ENCODE data around the gene BRAF. TPM values are rescaled to one million over a fixed set of nuclear protein-coding genes. Genes with fewer than 3 reads are reported as not detected.
A peak's percentile ranks its signal among the peaks of the same experiment; 100 is the strongest.

The BRAF gene
- total RNA-seq, 2 donors from 2014 or later, result 30.8 to 52.9 TPM

DNA sequence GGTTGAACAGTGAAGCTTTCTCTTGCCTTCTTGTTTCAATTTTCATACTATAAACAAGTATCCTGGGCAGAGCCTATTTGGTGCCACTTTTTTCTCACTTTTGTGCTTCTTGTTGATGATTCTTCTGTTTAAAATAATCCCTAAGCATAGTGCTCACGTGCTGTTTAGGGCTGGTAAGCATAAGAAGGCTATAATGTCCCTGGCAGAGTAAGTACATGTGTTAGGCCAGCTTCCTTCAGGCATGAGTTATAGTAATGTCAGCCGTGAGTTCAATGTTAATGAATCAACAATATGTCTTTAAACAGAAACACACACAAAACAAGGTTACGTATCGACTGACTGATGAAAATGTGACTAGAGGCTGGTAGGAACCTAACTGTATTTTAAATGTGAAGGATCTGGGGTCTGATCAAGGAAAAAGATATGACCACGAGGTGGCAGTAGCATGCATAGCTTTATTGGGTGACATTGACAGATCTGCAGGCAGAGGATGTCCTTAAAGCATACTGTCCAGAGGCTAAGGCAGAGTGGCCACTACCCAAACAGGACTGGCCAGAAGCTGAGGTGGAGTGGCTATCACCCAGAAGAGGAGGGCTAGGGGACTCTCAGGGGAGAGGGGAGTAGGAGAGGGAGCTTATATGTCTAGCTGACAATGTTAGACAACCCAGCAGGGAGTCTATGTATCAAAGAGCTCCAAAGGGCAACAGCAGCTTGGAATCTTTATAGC, 113.7 kb downstream of the BRAF start:
- peak; percentile 74 for DNase-seq (ENCODE audit: low spot score)
- Histone ChIP-seq H3K27ac (no peak overlapping the region), H3K36me3 (no peaks in the 10 kb centered on the region), H3K4me3 (no peak overlapping the region), H3K4me1 (replicated peaks) (no peaks in the 10 kb centered on the region), H3K27me3 (replicated peaks; ENCODE audit: insufficient read depth) (no peaks in the 10 kb centered on the region), H3K9me3 (no peaks in the 10 kb centered on the region)
- WGBS, result 27% methylated on average over 5 of the region's 5 CpGs
- intact Hi-C loops (cut with DNase I), result loop anchor here (10.0 kb wide), 1 partner anchor 724 kb away; no protein-coding TSS in a partner anchor
- peak; percentile 61 for TF ChIP-seq POLR2AphosphoS5 (IDR thresholded peaks at IDR 0.05)
- TF ChIP-seq POLR2A (IDR thresholded peaks at IDR 0.05), result no peak
- TF ChIP-seq CTCF (IDR thresholded peaks at IDR 0.05), result peak; percentile 42 to 81 (median 76)

DNA sequence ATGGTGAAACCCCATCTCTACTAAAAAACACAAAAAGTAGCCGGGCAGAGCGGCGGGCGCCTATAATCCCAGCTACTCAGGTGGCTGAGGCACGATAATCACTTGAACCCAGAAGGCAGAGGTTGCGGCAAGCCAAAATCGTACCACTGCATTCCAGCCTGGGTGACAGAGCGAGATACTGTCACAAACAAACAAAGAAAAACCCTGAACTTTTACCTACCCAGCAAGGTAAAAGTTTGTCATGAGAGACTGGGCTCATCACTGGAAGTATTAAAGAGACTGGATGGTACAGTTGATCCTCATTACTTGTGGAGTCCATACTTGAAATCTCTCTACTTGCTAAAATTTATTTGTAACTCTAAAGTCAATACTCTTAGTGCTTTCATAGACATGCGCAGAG, 114.3 kb downstream of the BRAF start:
- intact Hi-C loops (cut with DNase I), result loop anchor here (10.0 kb wide), 1 partner anchor 724 kb away; no protein-coding TSS in a partner anchor
- Histone ChIP-seq H3K27ac (no peak overlapping the region), H3K4me1 (replicated peaks) (no peaks in the 10 kb centered on the region), H3K9me3 (no peaks in the 10 kb centered on the region), H3K36me3 (no peaks in the 10 kb centered on the region), H3K4me3 (no peak overlapping the region), H3K27me3 (replicated peaks; ENCODE audit: insufficient read depth) (no peaks in the 10 kb centered on the region)
- 93% methylated on average over 9 of the region's 9 CpGs for WGBS
- no peak for DNase-seq (ENCODE audit: low spot score)
- TF ChIP-seq POLR2AphosphoS5 (IDR thresholded peaks at IDR 0.05) (no peak), CTCF (IDR thresholded peaks at IDR 0.05) (no peak), POLR2A (IDR thresholded peaks at IDR 0.05) (no peak)

- no peak overlapping the region for H3K4me3 ChIP-seq
- no peaks in the 10 kb centered on the region for H3K27me3 ChIP-seq (replicated peaks; ENCODE audit: insufficient read depth)
- DNase-seq (ENCODE audit: low spot score), result no peak
- 70% methylated on average over 2 of the region's 2 CpGs for WGBS
- intact Hi-C loops (cut with DNase I), result no loop called here
- no peaks in the 10 kb centered on the region for H3K9me3 ChIP-seq
- H3K36me3 ChIP-seq, result no peaks in the 10 kb centered on the region
- no peak overlapping the region for H3K27ac ChIP-seq
- TF ChIP-seq CTCF (IDR thresholded peaks at IDR 0.05) (no peak), POLR2AphosphoS5 (IDR thresholded peaks at IDR 0.05) (no peak), POLR2A (IDR thresholded peaks at IDR 0.05) (no peak)
- H3K4me1 ChIP-seq (replicated peaks), result no peaks in the 10 kb centered on the region
These were observed 145.8 kb downstream of the BRAF start for GRCh38 chr7:140778975-140779374.

- H3K36me3 ChIP-seq, result no peaks in the 10 kb centered on the region
These were observed 146.2 kb downstream of the BRAF start for GRCh38 chr7:140778568-140778967.

More at GRCh38 chr7:140778568-140778967, 146.2 kb downstream of the BRAF start:
- intact Hi-C loops (cut with DNase I), result no loop called here
- H3K27me3 ChIP-seq (replicated peaks; ENCODE audit: insufficient read depth), result no peaks in the 10 kb centered on the region
- WGBS, result 93% methylated on average over 1 of the region's 1 CpG
- H3K27ac ChIP-seq, result no peak overlapping the region
- no peaks in the 10 kb centered on the region for H3K4me1 ChIP-seq (replicated peaks)
- no peak for DNase-seq (ENCODE audit: low spot score)
- no peaks in the 10 kb centered on the region for H3K9me3 ChIP-seq
- TF ChIP-seq POLR2A (IDR thresholded peaks at IDR 0.05) (no peak), CTCF (IDR thresholded peaks at IDR 0.05) (no peak), POLR2AphosphoS5 (IDR thresholded peaks at IDR 0.05) (no peak)
- H3K4me3 ChIP-seq, result no peak overlapping the region

Measured in prostate gland (tissue), 2 donors.